GM21526 (cell line): Measurements from ENCODE around the gene MIOS.

ENCODE experiments used
- ATAC-seq: cut with Tn5 transposase; IDR thresholded peaks from one replicate; pipeline ENCODE4 v1.9.1; 2021; ENCODE audit warnings: moderate library complexity; ENCODE audit not compliant: unreplicated experiment, low FRiP score

MIOS gene

DNA sequence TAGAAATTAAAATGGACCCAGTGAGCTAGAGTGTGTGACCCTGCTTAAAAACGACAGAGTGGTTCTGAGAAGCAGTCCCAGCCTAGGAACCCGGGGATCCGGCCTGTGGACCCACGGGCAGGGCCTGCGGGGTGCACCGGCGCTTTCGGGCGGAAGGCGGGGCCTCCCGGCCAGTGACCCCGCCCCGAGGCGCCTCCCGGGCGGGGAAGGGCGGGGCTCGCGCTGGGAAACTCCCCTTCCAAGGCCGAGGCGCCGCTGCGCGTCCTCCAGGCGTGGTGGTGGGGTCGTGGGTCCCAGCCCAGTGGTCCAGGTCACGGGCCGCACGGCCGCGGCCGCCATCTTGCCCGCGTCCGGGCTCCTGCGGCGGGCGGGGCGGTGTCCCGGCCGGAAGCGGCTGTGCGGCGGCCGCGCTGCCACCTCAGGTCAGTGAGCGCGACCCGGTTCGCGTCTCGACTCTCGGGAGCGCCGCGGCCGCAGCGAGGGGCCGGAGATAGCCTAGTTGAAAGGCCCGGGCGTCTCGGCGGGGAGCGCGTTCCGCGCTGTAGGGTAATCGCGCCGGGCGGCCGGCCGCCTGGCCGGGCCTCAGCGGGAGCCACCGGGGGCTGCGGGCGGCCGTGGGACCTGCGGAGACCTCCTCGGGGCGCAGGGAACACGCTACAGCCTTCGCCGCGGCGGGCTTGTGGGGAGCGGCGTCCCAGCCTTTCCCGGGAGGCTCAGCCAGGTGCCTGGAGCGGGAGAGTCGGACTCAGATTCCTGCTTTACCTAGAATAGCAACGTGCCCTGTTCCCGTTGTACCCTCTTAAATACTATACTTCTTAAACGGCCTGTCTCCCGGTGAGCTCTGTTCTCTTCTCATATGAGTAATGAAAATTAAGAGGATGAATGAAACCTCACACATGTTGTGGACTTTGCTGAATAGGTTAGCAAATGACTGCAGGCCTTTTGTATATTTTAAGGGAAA, at the start of gene MIOS:
MIOS (plus strand) TSS at position 234 of the 961 bp plus-strand sequence. CDS start 5,592 bp downstream, outside the sequence.
- ATAC-seq, result peak; percentile 71

DNA sequence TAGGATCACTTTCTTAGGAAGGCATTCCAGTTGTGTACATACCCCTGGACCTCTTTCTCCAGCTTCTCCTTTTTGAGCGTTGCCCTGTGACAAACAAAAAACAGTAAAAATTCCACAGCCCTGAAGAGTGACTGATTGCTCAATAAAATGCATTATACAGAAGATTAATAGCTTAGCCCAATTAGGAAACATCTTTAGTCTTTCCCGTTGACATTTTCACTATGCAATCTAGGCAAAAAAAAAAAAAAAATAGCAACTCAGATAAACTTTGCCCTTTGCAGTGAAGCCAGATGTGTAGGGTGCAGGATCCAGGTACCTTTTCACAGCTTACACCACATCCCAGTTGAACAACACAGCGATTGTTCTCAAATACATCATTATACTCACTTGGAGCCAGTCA, 48.9 kb upstream of the MIOS start:
- no peak for ATAC-seq

DNA sequence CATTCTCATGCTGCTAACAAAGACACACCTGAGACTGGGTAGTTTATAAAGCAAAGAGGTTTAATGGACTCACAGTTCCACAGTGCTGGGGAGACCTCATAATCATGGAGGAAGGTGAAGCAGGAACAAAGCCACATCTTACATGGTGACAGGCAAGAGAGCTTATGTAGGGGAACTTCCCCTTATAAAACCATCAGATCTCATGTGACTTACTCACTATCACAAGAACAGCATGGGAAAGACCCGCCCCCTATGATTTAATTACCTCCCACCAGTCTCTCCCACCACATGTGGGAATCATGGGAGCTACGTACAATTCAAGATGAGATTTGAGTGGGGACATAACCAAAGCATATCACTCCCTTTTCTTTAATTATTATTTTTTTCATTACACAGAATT, 47.6 kb upstream of the MIOS start:
- ATAC-seq, result no peak

DNA sequence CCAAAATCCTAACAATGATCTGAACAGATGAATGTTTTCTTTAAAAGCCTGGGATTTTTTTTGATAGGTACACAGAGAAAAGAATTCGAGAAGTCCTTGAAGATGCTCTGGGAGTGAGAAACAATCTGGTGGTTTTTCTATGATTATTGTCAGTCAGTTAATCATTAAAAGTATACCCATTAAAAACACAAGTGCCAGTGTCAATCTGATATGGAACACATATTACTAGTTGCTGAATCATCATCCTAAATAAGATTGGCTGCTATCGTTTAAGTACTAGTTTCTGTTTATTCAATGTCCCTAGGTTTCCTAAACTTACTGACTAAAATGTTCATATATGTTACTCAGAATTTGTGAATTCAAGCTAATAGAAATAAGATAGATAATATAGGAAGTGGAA, 47.2 kb upstream of the MIOS start:
- ATAC-seq, result no peak

DNA sequence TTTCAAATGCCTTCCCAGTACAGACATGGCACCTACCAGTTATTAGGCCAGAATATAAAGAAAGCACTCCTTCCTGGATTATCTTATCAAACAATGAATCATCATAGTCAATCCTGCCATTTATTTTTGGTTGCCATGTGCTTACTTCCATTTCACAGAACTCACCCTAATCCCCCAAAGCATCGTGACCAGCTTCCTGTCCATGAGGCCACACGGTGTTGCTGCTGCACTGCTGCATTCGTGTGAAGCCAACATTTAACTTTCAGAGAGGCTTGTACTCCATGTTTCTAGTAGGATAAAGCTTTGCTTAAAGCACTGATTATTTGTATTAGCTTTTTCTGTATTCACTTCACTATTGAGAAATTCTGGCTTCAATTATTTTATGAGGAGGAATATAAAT, 45.4 kb upstream of the MIOS start:
- no peak for ATAC-seq

DNA sequence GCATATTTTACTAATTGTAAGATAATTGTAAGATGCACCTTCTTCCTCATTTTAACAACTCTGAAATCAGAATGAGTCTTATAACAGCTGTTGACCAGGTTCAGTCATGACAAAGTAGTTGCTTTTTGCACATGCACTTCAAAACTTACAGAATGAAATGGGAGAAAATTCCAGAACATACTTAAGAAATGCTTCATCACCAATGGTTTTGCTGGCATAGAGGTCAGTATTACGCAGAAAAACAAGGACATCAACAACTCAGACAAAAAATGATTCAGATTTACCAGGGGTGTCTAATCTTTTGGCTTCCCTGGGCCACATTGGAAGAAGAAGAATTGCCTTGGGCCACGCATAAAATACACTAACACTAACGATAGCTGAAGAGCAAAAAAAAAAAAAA, 44.3 kb upstream of the MIOS start:
- no peak for ATAC-seq

DNA sequence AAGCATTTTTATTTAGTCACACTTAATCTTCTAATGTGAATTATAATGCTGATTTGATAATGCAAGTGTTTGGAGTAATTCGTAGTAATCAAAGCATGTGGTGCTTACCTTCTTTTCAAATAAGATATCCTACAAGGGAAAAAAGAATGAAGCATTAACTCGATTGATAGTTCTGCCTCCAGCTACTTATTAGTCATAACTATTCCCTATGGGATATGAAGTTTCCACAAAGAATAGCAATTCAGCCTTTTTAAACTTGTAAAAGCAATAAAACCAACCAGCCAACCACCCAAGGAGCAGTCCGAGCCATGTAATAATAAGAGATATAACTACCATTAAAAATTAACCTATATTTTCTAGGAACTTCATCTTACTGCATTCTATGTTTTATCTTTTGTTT, 42.6 kb upstream of the MIOS start:
- no peak for ATAC-seq

DNA sequence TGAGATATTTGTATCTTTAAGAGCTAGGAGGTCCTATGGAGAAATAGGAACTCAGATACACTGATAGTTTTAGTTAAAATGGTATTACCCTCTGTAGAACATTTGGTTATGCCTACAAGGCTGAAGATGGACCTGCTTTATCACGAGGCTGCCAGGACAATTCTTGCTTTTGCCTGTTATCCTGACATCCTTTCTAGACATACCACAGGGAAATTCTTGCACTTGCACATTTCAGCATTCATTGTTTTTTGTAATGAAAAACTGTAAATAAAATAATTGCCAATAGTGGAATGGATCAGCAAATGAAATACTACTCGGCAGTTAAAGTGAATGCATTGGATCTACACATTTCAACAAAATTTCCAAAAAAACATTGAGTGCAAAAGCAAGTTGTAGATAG, 40.7 kb upstream of the MIOS start:
- ATAC-seq, result no peak

DNA sequence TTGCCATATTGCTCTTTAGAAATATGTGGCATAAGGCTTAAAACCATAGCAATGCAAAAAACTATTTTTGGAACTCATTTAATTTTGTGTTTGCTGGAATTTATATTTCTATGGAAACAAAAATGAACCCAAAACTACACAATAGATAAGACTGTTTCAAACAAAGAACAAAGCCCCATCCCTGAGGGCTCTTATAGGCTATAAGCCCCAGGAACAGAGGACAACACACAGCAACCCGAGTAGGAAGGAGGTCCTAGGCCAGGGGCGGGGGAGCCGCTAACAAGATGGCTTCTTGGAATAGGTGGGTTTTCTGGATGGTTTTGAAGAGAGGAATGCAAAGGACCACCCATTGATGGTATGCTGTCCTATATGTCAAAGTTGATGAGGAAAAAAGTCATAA, 39.6 kb upstream of the MIOS start:
- ATAC-seq, result no peak

DNA sequence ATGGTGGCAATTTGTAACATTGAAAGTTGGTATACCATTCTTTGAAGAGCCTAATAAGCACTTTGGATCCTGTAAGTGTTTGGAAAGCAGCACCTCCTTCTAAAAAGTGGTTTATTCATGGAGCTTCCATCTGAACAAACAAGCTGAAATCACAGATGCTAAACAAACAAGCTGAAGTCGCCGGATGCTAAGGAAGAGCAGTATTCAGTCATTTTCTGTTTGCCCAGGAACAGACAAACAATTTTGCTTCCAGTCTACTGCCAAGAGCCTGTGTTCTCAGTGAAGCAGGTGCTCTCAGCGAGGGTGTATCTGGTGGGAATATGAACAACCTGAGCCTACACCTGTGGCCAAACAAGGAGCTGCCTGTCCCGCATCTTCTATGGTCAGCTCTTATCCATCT, 37.4 kb upstream of the MIOS start:
- ATAC-seq, result no peak

DNA sequence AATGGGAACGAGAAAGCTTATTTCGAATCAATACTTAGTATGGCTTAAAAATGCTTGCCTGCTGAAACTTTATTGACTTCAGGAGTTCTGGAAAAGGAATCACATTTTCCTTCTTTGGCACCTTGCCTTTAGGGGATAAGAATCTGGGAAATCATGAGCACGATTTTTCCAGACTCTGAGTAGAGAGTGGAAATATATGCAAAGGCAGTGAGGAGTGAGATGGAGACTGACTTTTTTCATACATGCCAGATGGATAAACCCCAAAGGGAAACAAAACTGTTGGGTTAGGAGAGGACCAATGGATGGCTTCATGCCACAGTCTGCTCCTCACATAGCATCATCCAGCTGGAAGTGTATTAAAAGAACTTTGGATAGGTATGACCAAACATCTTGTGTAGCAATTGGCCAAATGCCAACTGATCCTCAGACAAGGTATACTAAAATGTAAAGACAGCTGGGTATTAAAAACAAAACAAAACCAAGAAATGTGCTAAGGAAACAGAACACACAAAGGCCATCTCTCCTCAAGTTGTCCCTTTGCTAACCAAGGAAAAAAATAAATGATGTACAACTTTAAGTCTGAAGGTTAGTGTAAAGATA, 32.8 kb upstream of the MIOS start:
- no peak for ATAC-seq

DNA sequence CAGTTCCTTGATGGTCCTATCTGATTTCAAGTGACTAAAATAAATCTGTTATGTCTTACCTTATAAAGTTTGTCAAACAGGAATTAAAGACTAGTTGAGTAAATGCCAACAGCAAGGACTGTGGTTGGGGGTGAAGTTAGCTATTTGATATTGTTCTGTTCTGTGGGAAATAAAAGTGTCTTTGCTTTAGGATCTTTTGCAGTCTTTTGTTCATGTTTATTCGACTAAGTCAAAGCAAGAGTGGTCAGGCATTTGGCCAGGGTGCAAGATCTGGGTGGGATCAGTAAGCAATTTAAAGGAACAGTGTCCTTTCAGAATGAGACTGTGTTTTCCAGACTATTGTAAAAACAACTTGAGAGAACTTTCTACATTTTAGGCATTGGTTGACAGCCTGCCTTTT, 31.0 kb upstream of the MIOS start, which contains the start of gene COL28A1:
COL28A1 (minus strand) TSS at position 183 of the 400 bp plus-strand sequence. CDS start 2,998 bp downstream, outside the sequence.
- ATAC-seq, result no peak

DNA sequence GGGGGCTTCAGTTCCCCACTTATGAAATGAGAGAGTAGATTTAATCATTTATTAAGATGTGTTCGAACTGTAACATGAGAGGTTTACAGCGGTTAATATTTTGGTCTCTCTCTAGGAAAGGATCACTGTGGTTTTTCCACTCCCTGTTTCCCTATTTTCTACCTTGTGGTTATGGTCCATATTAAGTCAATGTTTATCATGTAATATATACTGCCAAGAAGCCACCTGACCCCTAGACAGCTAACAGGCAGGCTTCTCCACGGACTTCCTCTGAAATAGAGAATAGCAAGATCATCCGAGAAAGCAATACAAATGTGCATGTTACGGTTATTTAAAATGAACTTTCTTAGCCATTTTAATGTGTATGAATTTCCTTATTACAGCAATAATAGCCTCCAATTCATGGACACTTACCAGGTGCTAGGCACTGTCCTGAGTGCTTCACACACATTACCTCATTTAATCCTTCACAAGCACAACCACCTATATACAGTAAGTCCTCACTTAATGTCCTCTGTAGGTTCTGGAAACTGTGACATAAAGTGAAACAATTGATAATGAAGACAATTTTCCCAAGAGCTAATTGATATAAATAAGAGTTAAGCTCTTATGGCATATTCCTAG, 30.2 kb upstream of the MIOS start:
- ATAC-seq, result no peak

DNA sequence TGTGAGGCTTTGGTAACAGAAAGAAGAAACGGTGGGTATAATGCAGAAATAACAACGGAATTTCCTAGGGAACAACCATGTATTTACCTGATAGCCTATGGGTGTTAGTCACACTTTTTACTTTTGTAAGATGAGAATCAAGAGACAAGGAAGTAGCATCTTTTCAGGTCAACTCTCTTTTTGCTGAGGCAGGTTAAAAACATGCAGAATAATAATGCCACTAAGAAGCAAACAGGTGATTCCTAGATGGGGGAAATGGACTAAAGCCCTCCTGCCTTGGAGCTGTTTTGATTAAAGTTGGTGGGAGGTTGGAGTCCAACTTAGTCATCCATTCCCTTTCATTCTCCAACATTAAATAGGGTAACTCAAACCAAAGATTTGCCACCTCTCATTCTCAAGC, 29.0 kb upstream of the MIOS start:
- no peak for ATAC-seq

DNA sequence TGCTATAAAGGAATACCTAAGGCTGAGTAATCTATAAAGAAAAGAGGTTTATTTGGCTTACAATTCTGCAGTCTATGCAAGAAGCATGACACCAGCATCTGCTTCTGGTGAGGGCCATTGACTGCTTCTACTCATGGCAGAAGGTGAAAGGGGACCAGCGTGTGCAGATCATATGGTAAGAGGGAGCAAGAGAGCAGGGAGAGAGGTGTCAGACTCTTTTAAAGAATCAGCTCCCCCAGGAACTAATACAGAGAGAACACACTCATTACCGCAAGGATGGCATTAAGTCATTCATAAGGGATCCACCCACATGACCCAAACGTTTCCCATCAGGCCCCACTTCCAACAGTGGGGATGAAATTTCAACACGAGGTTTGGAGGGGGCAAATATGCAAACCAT, 27.5 kb upstream of the MIOS start:
- no peak for ATAC-seq

DNA sequence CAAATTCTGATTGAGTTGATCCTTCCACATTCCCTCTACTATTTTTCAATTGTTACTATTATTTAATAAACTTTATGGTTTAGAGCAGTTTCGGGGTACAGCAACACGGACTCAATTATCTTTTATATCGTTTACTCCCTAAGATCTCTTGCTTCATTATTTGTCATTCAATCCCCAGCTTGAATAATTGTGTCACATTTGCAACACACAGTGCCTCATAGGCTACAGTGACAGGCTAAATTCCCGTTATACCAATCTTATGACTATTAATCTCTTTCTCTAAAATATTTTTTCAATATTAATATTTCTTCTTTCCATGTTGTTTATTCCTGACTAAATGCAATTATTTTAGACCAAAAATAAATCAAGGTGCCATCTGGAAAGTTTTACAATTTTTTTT, 27.0 kb upstream of the MIOS start:
- no peak for ATAC-seq

DNA sequence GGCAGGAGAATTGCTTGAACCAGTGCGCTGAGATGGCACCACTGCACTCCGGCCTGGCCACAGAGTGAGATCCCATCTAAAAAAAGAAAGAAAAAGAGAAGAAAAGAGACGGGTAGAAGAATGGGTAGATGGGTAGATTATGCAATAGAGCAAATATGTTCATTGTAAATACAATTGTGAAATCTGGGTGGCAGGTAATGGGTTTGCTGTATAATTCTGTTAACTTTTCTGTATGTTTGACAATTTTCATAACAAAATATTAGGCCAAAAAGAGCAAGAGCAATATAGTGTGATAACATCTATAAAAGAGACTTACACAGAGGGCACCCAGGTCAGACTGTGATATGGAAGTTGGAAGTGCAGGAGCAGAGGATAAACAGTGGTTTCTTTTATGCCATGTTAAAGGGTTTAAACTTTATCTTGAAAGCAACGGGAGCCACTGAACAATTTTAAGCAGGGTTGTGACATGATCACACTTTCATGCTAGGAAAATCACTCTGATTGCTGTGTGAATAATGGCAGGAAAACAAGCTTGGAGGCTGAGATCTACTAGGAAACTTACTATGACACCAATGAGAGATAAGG, 24.3 kb upstream of the MIOS start:
- no peak for ATAC-seq

DNA sequence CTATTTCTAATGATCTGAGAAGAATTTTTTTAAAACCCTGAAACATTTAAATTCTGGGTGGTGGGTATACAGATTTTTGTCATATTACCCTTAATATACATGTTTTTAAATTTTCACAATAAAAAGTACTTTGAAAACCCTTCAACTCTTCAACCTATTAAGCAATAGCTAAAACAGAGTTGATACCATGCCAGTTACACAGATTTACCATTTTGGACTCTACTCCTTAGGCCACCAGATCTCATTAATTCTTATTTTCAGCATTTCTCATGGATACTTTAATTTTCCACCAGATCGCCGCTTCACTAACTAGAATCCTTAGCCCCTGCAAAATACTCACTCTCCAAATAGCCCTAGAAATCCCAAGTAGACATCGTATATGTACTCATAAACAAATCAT, 18.3 kb upstream of the MIOS start:
- ATAC-seq, result no peak

DNA sequence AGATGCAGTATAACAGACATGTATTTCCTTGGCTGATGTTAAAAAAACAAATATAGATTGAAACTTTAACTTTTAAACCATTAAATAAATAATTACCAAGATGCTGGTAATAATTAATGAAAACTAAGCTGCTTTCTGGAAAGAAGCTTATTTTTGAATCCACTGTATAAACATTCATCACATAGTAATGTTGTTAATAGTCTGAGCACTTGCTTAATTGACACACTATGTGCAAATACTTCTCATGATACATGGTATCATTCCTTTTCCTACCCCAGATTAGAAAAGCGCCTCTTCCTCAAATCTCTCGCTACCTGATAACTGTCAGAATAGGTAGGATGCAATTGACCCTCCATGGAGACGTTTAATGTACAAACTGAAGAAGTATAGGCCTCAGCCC, 16.0 kb upstream of the MIOS start:
- ATAC-seq, result no peak

DNA sequence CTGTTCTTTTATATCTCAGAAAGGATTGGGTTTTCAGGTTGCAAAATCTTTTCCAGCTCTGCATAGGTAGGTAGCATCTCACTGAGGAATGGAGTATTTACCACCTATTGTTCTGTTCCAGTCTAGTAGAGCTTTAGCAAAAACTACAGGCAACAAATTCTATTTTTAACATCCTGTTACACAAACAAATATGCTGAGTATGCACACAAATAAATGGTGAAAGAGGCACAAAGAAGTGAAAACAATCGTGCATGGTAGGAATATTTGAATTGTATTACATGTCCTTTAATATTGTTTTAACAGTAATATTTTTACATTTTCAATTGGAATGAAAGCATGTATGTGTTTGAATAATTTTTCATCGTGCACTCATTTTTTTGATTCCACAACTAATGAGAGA, 14.5 kb upstream of the MIOS start:
- ATAC-seq, result no peak

DNA sequence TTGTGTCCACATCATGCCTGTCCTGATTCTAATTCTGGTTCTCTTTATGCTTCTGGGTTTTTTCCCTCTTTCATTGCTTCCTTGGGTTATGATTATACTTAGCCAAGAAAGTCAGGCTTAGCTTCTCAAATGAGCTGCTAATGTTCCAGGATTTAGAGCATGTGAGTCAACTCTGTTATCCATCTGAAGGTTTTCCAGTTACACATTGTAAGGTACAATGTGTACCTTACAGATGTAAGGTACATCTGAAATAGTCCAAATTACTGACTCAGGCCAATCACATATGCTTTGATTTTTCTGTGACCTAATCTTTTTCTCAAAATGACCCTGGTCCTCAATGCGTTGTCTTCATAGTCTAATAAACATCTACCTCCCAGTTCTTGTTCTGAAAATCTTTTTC, 13.3 kb upstream of the MIOS start:
- no peak for ATAC-seq
